Esophagus muscularis mucosa (tissue), 3 donors: ENCODE measurements around the gene COMMD7.

Experiments
- POLR2AphosphoS5 ChIP-seq, 2 donors: sonication (generic); formaldehyde crosslinking; IDR thresholded peaks; one replicate each; pipeline ENCODE4 v1.6.1; 2017; ENCODE audit warnings: antibody characterized with exemption in 2 of 2
- TF ChIP-seq, protein P1 (sequence below), 3 experiments: fragments of 200-600 bp in 2 of 3; fragments of 450-650 bp in 1 of 3; sonication (generic) in 2 of 3; IDR thresholded peaks; one replicate each; pipeline ENCODE4 v1.5.1; 2017 to 2019; ENCODE audit warnings: antibody characterized with exemption in 3 of 3, mild to moderate bottlenecking in 2 of 3, moderate library complexity in 1 of 3

DNA sequence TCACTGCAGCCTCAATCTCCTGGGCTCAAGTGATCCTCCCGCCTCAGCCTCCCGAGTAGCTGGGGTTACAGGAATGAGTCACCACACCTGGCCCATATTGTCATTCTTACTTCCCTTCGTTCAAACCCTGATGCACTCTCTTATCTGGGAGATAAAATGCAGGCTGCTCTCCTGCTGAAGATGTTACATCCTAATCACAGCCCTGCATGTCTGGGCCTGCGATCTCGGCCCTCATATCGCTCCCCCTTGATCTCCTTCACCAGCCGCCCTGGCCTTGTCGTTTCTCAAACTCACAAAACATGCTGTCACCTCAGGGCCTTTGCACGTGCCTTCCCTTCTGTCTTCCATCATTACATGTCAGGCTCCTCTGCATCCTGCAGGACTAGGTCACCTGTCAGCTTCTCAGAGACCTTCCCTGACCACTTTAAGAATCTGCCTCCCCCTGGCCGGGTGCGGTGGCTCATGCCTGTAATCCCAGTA lies 60.7 kb downstream of the COMMD7 start:
- TF ChIP-seq, protein P1, sequence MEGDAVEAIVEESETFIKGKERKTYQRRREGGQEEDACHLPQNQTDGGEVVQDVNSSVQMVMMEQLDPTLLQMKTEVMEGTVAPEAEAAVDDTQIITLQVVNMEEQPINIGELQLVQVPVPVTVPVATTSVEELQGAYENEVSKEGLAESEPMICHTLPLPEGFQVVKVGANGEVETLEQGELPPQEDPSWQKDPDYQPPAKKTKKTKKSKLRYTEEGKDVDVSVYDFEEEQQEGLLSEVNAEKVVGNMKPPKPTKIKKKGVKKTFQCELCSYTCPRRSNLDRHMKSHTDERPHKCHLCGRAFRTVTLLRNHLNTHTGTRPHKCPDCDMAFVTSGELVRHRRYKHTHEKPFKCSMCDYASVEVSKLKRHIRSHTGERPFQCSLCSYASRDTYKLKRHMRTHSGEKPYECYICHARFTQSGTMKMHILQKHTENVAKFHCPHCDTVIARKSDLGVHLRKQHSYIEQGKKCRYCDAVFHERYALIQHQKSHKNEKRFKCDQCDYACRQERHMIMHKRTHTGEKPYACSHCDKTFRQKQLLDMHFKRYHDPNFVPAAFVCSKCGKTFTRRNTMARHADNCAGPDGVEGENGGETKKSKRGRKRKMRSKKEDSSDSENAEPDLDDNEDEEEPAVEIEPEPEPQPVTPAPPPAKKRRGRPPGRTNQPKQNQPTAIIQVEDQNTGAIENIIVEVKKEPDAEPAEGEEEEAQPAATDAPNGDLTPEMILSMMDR (IDR thresholded peaks at IDR 0.05): no peak
- no peak for TF ChIP-seq POLR2AphosphoS5 (IDR thresholded peaks at IDR 0.05)
